SK-N-SH (cell line): Measurements from ENCODE around the gene BCAM. TPM values are rescaled to one million over a fixed set of nuclear protein-coding genes. Genes with fewer than 3 reads are reported as not detected.

ENCODE experiments used
- CTCF ChIA-PET: fragments of 300-600, 350-600 bp; formaldehyde crosslinking; extraction: SDS; loops from one replicate; lab custom pipeline; 2021; lab: Yijun Ruan, JAX
- POLR2A ChIA-PET: fragments of 350-600 bp; sonication (Branson Sonifier 250); formaldehyde crosslinking; extraction: SDS; loops from one replicate; lab custom pipeline; 2020; ENCODE audit warnings: antibody characterized with exemption, inconsistent platforms; lab: Yijun Ruan, JAX
- DNase-seq: peaks from one replicate; pipeline ENCODE4 v3.0.0; 2012
- H2AFZ ChIP-seq: fragments of 200-600 bp; sonication (generic); 2 replicates; pipeline ENCODE4 v1.8.1; 2016; ENCODE audit warnings: antibody characterized with exemption, mild to moderate bottlenecking, low read depth
- H3F3A ChIP-seq: fragments of 200-600 bp; sonication (generic); replicated peaks from 2 replicates; pipeline ENCODE3; 2016; ENCODE audit warnings: antibody characterized with exemption, mild to moderate bottlenecking; ENCODE audit not compliant: insufficient read depth
- H3K27ac ChIP-seq, 2 experiments: fragments of 200-500 bp in 1 of 2; fragments of 200-600 bp in 1 of 2; sonication (Bioruptor generic) in 1 of 2; sonication (generic), shearing (Covaris generic) in 1 of 2; 2 replicates each; pipeline versions ENCODE4 v1.5.1 to v1.6.1; 2014 to 2016; ENCODE audit warnings: low read depth in 2 of 2, inconsistent platforms in 1 of 2, low read length in 1 of 2, mild to moderate bottlenecking in 1 of 2, mixed read lengths in 1 of 2
- H3K27me3 ChIP-seq: fragments of 200-600 bp; sonication (generic), shearing (Covaris generic); 2 replicates; pipeline ENCODE4 v1.6.1; 2016; ENCODE audit warnings: mixed run types; ENCODE audit not compliant: insufficient read depth
- H3K36me3 ChIP-seq, 2 experiments: fragments of 200-500 bp in 1 of 2; fragments of 200-600 bp in 1 of 2; sonication (Bioruptor generic) in 1 of 2; sonication (generic) in 1 of 2; replicated peaks in 1 of 2; 2 replicates each; pipeline versions ENCODE3 to v1.5.1; 2014 to 2016; ENCODE audit warnings: low read length in 1 of 2, mild to moderate bottlenecking in 1 of 2; ENCODE audit not compliant: insufficient read depth in 2 of 2, control insufficient read depth in 1 of 2
- H3K4me1 ChIP-seq, 2 experiments: fragments of 200-500 bp in 1 of 2; fragments of 200-600 bp in 1 of 2; sonication (Bioruptor generic) in 1 of 2; sonication (generic), shearing (Covaris generic) in 1 of 2; 2 replicates each; pipeline versions ENCODE4 v1.5.1 to v1.6.1; 2014 to 2016; ENCODE audit warnings: low read depth in 1 of 2, low read length in 1 of 2, mixed run types in 1 of 2; ENCODE audit not compliant: insufficient read depth in 2 of 2, control insufficient read depth in 1 of 2
- H3K4me2 ChIP-seq: fragments of 200-600 bp; sonication (generic), shearing (Covaris generic); 2 replicates; pipeline ENCODE4 v1.6.1; 2017; ENCODE audit warnings: mixed run types
- H3K4me3 ChIP-seq, 2 experiments: fragments of 200-500 bp in 1 of 2; fragments of 200-600 bp in 1 of 2; sonication (Bioruptor generic) in 1 of 2; sonication (generic), shearing (Covaris generic) in 1 of 2; 2 replicates each; pipeline versions ENCODE4 v1.5.1 to v1.8.1; 2014 to 2016; ENCODE audit warnings: low read depth in 2 of 2, inconsistent platforms in 1 of 2, low read length in 1 of 2, mild to moderate bottlenecking in 1 of 2, mixed read lengths in 1 of 2, moderate library complexity in 1 of 2
- H3K79me2 ChIP-seq: fragments of 200-600 bp; sonication (generic); 2 replicates; pipeline ENCODE4 v1.8.1; 2017; ENCODE audit warnings: mild to moderate bottlenecking; ENCODE audit not compliant: insufficient read depth
- H3K9ac ChIP-seq: fragments of 200-600 bp; sonication (generic); 2 replicates; pipeline ENCODE4 v1.6.1; 2017; ENCODE audit warnings: mixed run types
- H3K9me2 ChIP-seq: fragments of 200-600 bp; sonication (generic); 2 replicates; pipeline ENCODE4 v1.6.1; 2017; ENCODE audit warnings: mixed run types
- H3K9me3 ChIP-seq: fragments of 200-600 bp; sonication (generic); 2 replicates; pipeline ENCODE4 v1.6.1; 2017; ENCODE audit warnings: mixed run types, mild to moderate bottlenecking, moderate library complexity
- H4K20me1 ChIP-seq: fragments of 200-600 bp; sonication (generic); 2 replicates; pipeline ENCODE4 v1.6.1; 2017; ENCODE audit warnings: mild to moderate bottlenecking, mixed run types; ENCODE audit not compliant: insufficient read depth
- CHD2 ChIP-seq: fragments of 150-350 bp; IDR thresholded peaks from 2 replicates; pipeline ENCODE4 v1.6.1; 2018; ENCODE audit warnings: low read length; ENCODE audit not compliant: partially characterized antibody
- ELF1 ChIP-seq: IDR thresholded peaks from 2 replicates; pipeline ENCODE4 v1.4.0; 2012
- EP300 ChIP-seq, 2 experiments: IDR thresholded peaks; 2 replicates each; pipeline versions ENCODE4 v1.4.0 to v1.6.1; 2012; ENCODE audit warnings: borderline replicate concordance in 1 of 2, low read depth in 1 of 2, low read length in 1 of 2
- FOSL2 ChIP-seq: IDR thresholded peaks from 2 replicates; pipeline ENCODE4 v1.4.0; 2012; ENCODE audit warnings: low read depth, mild to moderate bottlenecking, moderate library complexity, borderline replicate concordance
- FOXM1 ChIP-seq: IDR thresholded peaks from 2 replicates; pipeline ENCODE4 v1.4.0; 2012; ENCODE audit warnings: low read depth, mild to moderate bottlenecking
- IRF3 ChIP-seq: fragments of 150-350 bp; IDR thresholded peaks from 2 replicates; pipeline ENCODE4 v1.6.1; 2016; ENCODE audit warnings: mild to moderate bottlenecking, low read depth, low read length
- JUND ChIP-seq: IDR thresholded peaks from 2 replicates; pipeline ENCODE4 v1.4.0; 2012
- MEF2A ChIP-seq: IDR thresholded peaks from 2 replicates; pipeline ENCODE4 v1.4.0; 2012; ENCODE audit warnings: low read depth, borderline replicate concordance
- NFIC ChIP-seq: IDR thresholded peaks from 2 replicates; pipeline ENCODE4 v1.4.0; 2012; ENCODE audit warnings: borderline replicate concordance
- NRF1 ChIP-seq: IDR thresholded peaks from 2 replicates; pipeline ENCODE4 v1.6.1; 2012; ENCODE audit warnings: low read depth, mild to moderate bottlenecking, low read length
- RCOR1 ChIP-seq: fragments of 150-350 bp; IDR thresholded peaks from 2 replicates; pipeline ENCODE4 v1.6.1; 2017; ENCODE audit warnings: antibody characterized with exemption, low read length
- RFX5 ChIP-seq: IDR thresholded peaks from 2 replicates; pipeline ENCODE4 v1.6.1; 2012; ENCODE audit warnings: mild to moderate bottlenecking, improper control_type of control experiment, low read length
- SIN3A ChIP-seq: IDR thresholded peaks from 2 replicates; pipeline ENCODE4 v1.6.1; 2012; ENCODE audit warnings: low read depth, mild to moderate bottlenecking, low read length, moderate library complexity, borderline replicate concordance
- TAF1 ChIP-seq: IDR thresholded peaks from 2 replicates; pipeline ENCODE4 v1.6.1; 2012; ENCODE audit warnings: low read depth, mild to moderate bottlenecking, low read length, moderate library complexity, borderline replicate concordance
- TEAD4 ChIP-seq: IDR thresholded peaks from 2 replicates; pipeline ENCODE4 v1.4.0; 2012; ENCODE audit warnings: mild to moderate bottlenecking, borderline replicate concordance; ENCODE audit not compliant: insufficient read depth
- USF1 ChIP-seq: IDR thresholded peaks from 2 replicates; pipeline ENCODE4 v1.4.0; 2012; ENCODE audit warnings: low read depth, borderline replicate concordance
- WGBS: methylation state at CpG from one replicate; pipeline ENCODE4 v1.1.6; 2017; ENCODE audit warnings: low lambda C conversion rate; 5-methylcytosine and 5-hydroxymethylcytosine counted together
- polyA plus RNA-seq, 3 experiments: library from polyadenylated mRNA; depleted of rRNA; stranded (reverse); fragments of >200 nt; gene quantifications; 2 replicates each; pipeline ENCODE4 v1.2.3, GENCODE V29; 2012

BCAM gene
- polyA plus RNA-seq, 1 of the 3 experiments (the other 2 are of a cell fraction) = 34.0 TPM

DNA sequence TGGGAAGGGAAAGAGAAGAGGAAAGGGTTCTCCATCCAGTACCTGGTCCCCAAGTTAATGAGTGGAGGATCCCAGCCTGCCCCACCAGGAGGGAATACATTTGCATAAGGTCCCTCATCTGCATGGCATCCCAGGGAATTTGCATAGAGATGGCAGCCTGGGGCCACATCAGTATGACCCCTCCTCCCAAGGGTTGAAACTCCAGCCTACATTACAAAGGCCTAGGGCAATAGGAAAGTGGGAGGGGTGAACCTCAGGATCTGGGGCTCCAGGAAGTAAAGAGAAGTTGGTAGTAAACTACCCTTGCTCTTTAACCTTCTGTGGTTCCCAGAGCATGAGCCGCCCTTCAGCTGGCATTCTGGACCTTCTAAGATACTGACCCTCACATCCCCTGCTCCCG, 30.4 kb downstream of the BCAM start:
- DNase-seq = no peak
- Histone ChIP-seq H3K9me3 (no peaks in the 10 kb centered on the region), H4K20me1 (no peaks in the 10 kb centered on the region), H3K4me3 (no peak overlapping the region), H3K79me2 (no peaks in the 10 kb centered on the region), H3K27me3 (peaks cover 34% of the 10 kb centered on the region), H3K4me2 (no peak overlapping the region), H3K27ac (no peak overlapping the region), H3F3A (no peaks in the 10 kb centered on the region), H3K4me1 (no peaks in the 10 kb centered on the region; a peak in 1 of 4 replicates), H3K36me3 (no peaks in the 10 kb centered on the region), H2AFZ (no peak overlapping the region), H3K9ac (no peak overlapping the region), H3K9me2 (no peaks in the 10 kb centered on the region)
- ChIA-PET POLR2A (no interaction called here), CTCF (interaction anchor here (0.6 to 2.0 kb wide), 3 partner anchors 55 to 157 kb away, joined by 3 to 9 read pairs (median 4); no protein-coding TSS in a partner anchor)
- WGBS = 32% methylated on average over 2 of the region's 2 CpGs
- TF ChIP-seq IRF3 (no peak), NFIC (no peak), EP300 (IDR thresholded peaks at IDR 0.05; ENCODE audit: borderline replicate concordance in 1 of 2, low read depth in 1 of 2, low read length in 1 of 2) (no peak), USF1 (no peak), RCOR1 (no peak), JUND (no peak), TEAD4 (no peak), FOXM1 (no peak), CHD2 (no peak), FOSL2 (no peak), ELF1 (no peak), RFX5 (no peak), MEF2A (no peak), TAF1 (no peak), SIN3A (no peak)

- TF ChIP-seq FOSL2 (no peak), NRF1 (no peak), NFIC (no peak)
- 15% methylated on average over 7 of the region's 7 CpGs for WGBS
- H3K79me2 ChIP-seq = no peaks in the 10 kb centered on the region
- no peaks in the 10 kb centered on the region for H4K20me1 ChIP-seq
- ChIA-PET CTCF (interaction anchor here (0.7 to 1.6 kb wide), 2 partner anchors 42 to 112 kb away, joined by 3 to 5 read pairs; no protein-coding TSS in a partner anchor), POLR2A (no interaction called here)
- no peak overlapping the region for H3K4me3 ChIP-seq
- H3K9me2 ChIP-seq = no peaks in the 10 kb centered on the region
- H3F3A ChIP-seq = peaks cover 7% of the 10 kb centered on the region
- DNase-seq = no peak
- no peaks in the 10 kb centered on the region for H3K9me3 ChIP-seq
- H3K36me3 ChIP-seq = no peaks in the 10 kb centered on the region
- no peak overlapping the region for H3K27ac ChIP-seq
- H3K27me3 ChIP-seq = peaks cover 21% of the 10 kb centered on the region
- peaks cover 2 to 3% of the 10 kb centered on the region in 2 experiments; a peak in 2 of 4 replicates for H3K4me1 ChIP-seq
- no peak overlapping the region for H3K4me2 ChIP-seq
- H3K9ac ChIP-seq = no peak overlapping the region
- H2AFZ ChIP-seq = no peak overlapping the region
These were observed 31.9 kb downstream of the BCAM start for GRCh38 chr19:44840811-44841210.
